ENCODE results near the gene SLC9A9.

Gene SLC9A9

GRCh38 chr3:143412084-143412483 is 436.2 kb downstream of the SLC9A9 start:
- no peak for TF ChIP-seq ZNF70 (CRISPR knock-in tag; IDR thresholded peaks at IDR 0.05)
- TF ChIP-seq ZC3H10 (CRISPR knock-in tag; IDR thresholded peaks at IDR 0.05) = no peak
- TF ChIP-seq, protein P1, sequence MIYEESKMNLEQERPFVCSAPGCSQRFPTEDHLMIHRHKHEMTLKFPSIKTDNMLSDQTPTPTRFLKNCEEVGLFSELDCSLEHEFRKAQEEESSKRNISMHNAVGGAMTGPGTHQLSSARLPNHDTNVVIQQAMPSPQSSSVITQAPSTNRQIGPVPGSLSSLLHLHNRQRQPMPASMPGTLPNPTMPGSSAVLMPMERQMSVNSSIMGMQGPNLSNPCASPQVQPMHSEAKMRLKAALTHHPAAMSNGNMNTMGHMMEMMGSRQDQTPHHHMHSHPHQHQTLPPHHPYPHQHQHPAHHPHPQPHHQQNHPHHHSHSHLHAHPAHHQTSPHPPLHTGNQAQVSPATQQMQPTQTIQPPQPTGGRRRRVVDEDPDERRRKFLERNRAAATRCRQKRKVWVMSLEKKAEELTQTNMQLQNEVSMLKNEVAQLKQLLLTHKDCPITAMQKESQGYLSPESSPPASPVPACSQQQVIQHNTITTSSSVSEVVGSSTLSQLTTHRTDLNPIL (CRISPR knock-in tag; IDR thresholded peaks at IDR 0.05; ENCODE audit: low read depth) = no peak
- ATAC-seq = no peak

- no peak for TF ChIP-seq ISL1 (CRISPR knock-in tag; IDR thresholded peaks at IDR 0.05)
- TF ChIP-seq CSDC2 (CRISPR knock-in tag; IDR thresholded peaks at IDR 0.05) = no peak
- TF ChIP-seq, protein P1 (CRISPR knock-in tag; IDR thresholded peaks at IDR 0.05; ENCODE audit: low read depth) = no peak
- no peak for TF ChIP-seq ZNF8 (CRISPR knock-in tag; IDR thresholded peaks at IDR 0.05)
- TF ChIP-seq ZNF565 (CRISPR knock-in tag; conservative IDR thresholded peaks at IDR 0.05; ENCODE audit: low read depth) = no peak
- TF ChIP-seq TOX (CRISPR knock-in tag; IDR thresholded peaks at IDR 0.05; ENCODE audit: borderline replicate concordance) = no peak
- TF ChIP-seq OSR1 (CRISPR knock-in tag; IDR thresholded peaks at IDR 0.05) = no peak
- no peak for TF ChIP-seq ZFP3 (CRISPR knock-in tag; IDR thresholded peaks at IDR 0.05)
- no peak for TF ChIP-seq SNAI2 (CRISPR knock-in tag; IDR thresholded peaks at IDR 0.05)
- TF ChIP-seq POU6F1 (CRISPR knock-in tag; IDR thresholded peaks at IDR 0.05; ENCODE audit: borderline replicate concordance, low read depth) = no peak
- no peak for TF ChIP-seq ZNF70 (CRISPR knock-in tag; IDR thresholded peaks at IDR 0.05)
- no peak for TF ChIP-seq ZFP30 (CRISPR knock-in tag; IDR thresholded peaks at IDR 0.05)
- ATAC-seq = no peak
Observed at GRCh38 chr3:143410259-143410658, 438.0 kb downstream of the SLC9A9 start.

- ATAC-seq = no peak
- TF ChIP-seq GLIS3 (CRISPR knock-in tag; IDR thresholded peaks at IDR 0.05) (no peak), ZFP30 (CRISPR knock-in tag; IDR thresholded peaks at IDR 0.05) (no peak), BACH2 (CRISPR knock-in tag; IDR thresholded peaks at IDR 0.05; ENCODE audit: borderline replicate concordance) (no peak), PPARA (CRISPR knock-in tag; IDR thresholded peaks at IDR 0.05; ENCODE audit: borderline replicate concordance) (no peak), ZFP3 (CRISPR knock-in tag; IDR thresholded peaks at IDR 0.05) (no peak), TCF4 (CRISPR knock-in tag; IDR thresholded peaks at IDR 0.05; ENCODE audit: borderline replicate concordance) (no peak), ZNF8 (CRISPR knock-in tag; IDR thresholded peaks at IDR 0.05) (no peak), ZC3H10 (CRISPR knock-in tag; IDR thresholded peaks at IDR 0.05) (no peak), RARB (CRISPR knock-in tag; IDR thresholded peaks at IDR 0.05) (no peak), ARNTL (CRISPR knock-in tag; IDR thresholded peaks at IDR 0.05; ENCODE audit: borderline replicate concordance, low read depth) (no peak), POU6F1 (CRISPR knock-in tag; IDR thresholded peaks at IDR 0.05; ENCODE audit: borderline replicate concordance, low read depth) (no peak), ESRRG (CRISPR knock-in tag; IDR thresholded peaks at IDR 0.05) (no peak), TOX (CRISPR knock-in tag; IDR thresholded peaks at IDR 0.05; ENCODE audit: borderline replicate concordance) (no peak), SNAI2 (CRISPR knock-in tag; IDR thresholded peaks at IDR 0.05) (no peak), ISL1 (CRISPR knock-in tag; IDR thresholded peaks at IDR 0.05) (no peak), ZNF70 (CRISPR knock-in tag; IDR thresholded peaks at IDR 0.05) (no peak)
- TF ChIP-seq, protein P2, sequence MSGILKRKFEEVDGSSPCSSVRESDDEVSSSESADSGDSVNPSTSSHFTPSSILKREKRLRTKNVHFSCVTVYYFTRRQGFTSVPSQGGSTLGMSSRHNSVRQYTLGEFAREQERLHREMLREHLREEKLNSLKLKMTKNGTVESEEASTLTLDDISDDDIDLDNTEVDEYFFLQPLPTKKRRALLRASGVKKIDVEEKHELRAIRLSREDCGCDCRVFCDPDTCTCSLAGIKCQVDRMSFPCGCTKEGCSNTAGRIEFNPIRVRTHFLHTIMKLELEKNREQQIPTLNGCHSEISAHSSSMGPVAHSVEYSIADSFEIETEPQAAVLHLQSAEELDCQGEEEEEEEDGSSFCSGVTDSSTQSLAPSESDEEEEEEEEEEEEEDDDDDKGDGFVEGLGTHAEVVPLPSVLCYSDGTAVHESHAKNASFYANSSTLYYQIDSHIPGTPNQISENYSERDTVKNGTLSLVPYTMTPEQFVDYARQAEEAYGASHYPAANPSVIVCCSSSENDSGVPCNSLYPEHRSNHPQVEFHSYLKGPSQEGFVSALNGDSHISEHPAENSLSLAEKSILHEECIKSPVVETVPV (CRISPR knock-in tag; IDR thresholded peaks at IDR 0.05) = no peak
- TF ChIP-seq, protein P1 (CRISPR knock-in tag; IDR thresholded peaks at IDR 0.05; ENCODE audit: low read depth) = no peak
- TF ChIP-seq, protein P3, sequence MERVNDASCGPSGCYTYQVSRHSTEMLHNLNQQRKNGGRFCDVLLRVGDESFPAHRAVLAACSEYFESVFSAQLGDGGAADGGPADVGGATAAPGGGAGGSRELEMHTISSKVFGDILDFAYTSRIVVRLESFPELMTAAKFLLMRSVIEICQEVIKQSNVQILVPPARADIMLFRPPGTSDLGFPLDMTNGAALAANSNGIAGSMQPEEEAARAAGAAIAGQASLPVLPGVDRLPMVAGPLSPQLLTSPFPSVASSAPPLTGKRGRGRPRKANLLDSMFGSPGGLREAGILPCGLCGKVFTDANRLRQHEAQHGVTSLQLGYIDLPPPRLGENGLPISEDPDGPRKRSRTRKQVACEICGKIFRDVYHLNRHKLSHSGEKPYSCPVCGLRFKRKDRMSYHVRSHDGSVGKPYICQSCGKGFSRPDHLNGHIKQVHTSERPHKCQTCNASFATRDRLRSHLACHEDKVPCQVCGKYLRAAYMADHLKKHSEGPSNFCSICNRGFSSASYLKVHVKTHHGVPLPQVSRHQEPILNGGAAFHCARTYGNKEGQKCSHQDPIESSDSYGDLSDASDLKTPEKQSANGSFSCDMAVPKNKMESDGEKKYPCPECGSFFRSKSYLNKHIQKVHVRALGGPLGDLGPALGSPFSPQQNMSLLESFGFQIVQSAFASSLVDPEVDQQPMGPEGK (CRISPR knock-in tag; IDR thresholded peaks at IDR 0.05; ENCODE audit: borderline replicate concordance) = no peak
Observed at GRCh38 chr3:143408771-143409170, 439.5 kb downstream of the SLC9A9 start.
